HG03439 (cell line): ENCODE measurements around the gene WFDC1.

Experiments used
- ATAC-seq: cut with Tn5 transposase; IDR thresholded peaks from one replicate; pipeline ENCODE4 v1.9.1; 2021; ENCODE audit warnings: mild to moderate bottlenecking, moderate library complexity; ENCODE audit not compliant: unreplicated experiment

The WFDC1 gene

GRCh38 chr16:84271866-84272265, 22.8 kb upstream of the WFDC1 start:
- ATAC-seq, result no peak

GRCh38 chr16:84272740-84273320, 21.8 kb upstream of the WFDC1 start:
- no peak for ATAC-seq

- no peak for ATAC-seq
Observed at GRCh38 chr16:84274515-84274914, 20.2 kb upstream of the WFDC1 start.

- ATAC-seq, result no peak
Observed at GRCh38 chr16:84275585-84276151, 19.0 kb upstream of the WFDC1 start.

DNA sequence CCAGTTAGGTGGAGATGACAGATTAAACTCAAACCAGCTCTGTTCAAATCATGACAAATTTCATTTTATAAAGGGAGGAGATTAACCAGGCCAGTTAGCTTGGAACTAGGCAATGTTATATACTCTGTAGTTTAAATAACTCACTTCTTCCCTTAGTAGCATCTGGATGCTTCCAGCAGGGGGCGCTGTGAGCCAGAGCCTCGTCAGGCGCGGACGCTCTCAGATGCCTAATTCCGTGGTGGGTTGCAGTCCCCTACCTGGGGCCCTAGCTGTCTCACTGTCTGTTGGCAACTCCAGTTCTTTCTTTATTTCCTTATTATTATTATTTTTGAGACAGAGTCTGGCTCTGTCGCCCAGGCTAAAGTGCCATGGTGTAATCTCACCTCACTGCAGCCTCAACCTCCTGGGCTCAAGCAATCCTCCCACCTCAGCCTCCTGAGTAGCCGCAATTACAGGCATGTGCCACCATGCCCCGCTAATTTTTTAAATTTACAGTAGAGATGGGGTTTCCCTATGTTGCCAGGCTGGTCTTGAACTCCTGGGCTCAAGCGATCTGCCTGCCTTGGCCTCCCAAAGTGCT, 17.3 kb upstream of the WFDC1 start:
- no peak for ATAC-seq

DNA sequence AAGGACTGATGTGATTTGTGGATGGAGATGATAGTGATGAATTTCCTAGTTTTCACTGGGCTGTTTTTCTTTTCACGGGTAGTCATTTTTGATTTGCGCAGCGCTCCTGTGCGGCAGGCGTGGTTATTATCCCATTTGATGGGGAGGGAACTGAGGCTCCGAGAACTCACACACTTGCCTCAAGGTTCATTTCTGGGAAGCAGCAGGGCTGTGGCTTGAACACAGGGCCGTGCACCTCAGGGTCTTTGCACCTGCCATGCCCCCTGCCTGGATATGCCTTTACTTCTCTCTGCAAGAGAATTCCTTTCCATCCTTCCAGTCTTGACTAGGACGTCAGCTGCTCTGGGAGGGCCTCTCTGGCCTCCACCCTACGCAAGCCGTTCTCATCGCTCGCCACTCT, 16.3 kb upstream of the WFDC1 start:
- ATAC-seq, result no peak

DNA sequence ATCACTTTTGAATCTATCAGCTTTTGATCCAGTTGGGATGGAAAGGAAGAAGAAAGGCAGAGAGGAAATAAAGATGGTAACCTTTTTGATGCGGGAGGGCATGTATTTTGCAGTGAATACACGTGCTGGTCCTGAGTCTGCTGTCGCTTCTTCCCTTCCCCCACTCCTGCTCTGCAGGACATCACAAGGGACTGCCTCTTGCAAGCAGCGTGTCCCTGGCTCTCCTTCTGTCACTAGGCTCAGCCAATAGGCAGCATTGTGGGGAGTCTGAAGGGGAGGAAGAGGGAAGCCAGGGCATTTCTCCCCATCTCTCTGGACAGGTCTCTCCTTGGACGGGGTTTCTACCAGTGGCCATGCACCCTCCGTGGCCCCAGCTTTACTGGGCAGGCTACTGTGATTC, 15.7 kb upstream of the WFDC1 start:
- no peak for ATAC-seq

DNA sequence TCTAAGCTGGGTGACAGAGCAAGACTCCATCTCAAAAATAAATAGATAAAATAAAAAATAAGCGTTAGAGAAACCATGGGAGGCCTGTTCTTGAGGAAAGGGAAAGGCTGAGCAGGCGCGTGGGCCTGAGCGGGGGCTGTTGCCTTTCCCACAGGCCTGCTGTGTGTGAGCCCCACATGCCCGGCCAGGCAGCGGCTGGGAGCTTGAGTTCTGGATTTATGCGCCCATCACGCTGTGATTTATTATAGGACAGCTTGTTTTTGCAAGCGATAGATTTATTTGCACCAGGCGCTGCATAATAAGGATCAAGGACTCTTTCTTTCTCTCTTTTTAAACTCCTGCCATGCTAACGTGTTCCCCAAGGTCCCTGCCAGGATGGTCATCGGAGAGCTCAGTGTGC, 14.8 kb upstream of the WFDC1 start:
- ATAC-seq, result no peak

GRCh38 chr16:84281074-84281473, 13.6 kb upstream of the WFDC1 start:
- ATAC-seq, result no peak

DNA sequence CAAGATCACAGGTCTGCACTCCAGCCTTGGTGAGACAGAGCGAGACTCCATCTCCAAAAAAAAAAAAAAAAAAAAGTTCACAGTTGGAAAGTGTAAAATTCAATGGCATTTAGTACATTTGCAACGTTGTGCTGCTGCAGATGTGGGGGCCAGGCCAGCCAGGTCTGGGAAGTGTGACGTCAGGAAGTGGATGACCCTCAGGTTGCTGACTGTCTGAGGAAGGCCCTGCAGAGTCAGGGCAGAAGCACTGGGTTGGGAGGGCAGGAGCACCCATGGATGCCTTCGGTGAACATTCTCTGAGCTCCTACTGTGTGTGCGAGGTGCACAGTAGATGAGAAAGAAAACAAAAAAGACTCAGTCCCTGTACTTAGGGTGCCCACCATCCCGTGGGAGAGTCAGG, 12.1 kb upstream of the WFDC1 start:
- ATAC-seq, result no peak

- no peak for ATAC-seq
Observed at GRCh38 chr16:84283314-84284153, 11.1 kb upstream of the WFDC1 start.

- ATAC-seq, result no peak
Observed at GRCh38 chr16:84284154-84284722, 10.4 kb upstream of the WFDC1 start.

DNA sequence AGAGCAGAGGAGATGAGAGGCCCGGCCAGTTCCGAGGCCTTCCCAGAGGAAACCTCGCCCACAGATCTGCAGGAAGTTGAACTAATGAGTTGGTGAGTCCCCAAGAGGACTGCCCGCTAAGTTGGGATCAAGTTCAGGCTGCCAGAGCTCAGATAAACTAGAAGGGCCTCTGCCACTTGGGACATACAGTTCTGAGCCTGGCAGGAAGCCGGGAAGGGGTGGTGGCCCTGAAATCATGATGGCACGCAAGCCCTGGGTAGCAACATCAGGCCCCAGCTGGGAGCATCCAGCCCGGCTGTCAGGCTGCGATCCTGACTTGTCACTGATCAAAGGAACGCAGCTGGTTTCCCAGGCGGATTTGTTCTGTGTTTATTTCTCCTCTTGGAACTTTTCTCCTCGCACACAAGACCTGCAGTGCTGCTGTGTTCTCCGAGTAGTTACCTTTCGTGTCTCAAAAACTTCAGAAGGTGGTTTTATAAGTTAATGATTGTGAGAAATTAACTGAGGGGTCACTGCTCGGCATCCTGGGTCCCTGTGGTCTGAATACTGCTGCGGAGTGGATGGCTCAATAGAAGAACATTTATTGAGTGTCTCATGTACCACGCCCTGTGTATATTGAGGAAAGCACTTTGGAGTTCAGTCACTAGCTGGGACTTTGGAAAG, 8.0 kb upstream of the WFDC1 start:
- no peak for ATAC-seq

DNA sequence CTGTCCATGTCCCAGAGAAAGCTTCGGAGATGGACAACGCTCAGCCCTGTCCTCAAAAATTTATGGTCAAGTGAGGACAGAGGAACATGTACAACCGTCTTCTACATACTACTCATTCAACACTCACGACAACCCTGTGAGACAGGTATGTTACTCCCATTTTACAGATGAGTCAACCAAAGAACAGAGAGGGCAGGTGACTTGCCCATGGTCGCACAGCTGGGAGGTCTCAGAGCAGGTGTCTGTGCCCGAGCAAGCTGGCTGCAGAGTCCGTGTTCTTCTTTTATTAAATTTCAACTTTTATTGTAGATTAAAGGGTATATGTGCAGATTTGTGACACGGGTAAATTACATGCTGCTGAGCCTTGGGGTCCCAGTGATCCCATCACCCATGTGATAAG, 5.8 kb upstream of the WFDC1 start:
- no peak for ATAC-seq

DNA sequence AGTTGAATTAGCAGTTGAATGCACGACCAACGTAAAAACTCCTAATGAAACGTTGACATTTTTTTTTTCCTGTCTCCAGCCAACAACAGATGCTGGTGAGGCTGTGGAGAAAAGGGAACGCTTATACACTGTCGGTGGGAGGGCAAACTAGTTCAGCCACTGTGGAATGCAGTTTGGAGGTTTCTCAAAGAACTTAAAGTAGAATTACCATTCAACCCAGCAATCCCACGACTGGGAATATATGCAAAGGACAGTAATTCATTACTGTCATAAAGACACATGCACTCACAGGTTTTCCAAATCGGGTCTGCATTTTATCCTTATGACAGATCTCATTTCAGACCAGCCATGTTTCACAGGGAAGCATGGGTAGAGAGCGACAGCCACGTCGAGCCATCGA, 3.5 kb upstream of the WFDC1 start:
- no peak for ATAC-seq

DNA sequence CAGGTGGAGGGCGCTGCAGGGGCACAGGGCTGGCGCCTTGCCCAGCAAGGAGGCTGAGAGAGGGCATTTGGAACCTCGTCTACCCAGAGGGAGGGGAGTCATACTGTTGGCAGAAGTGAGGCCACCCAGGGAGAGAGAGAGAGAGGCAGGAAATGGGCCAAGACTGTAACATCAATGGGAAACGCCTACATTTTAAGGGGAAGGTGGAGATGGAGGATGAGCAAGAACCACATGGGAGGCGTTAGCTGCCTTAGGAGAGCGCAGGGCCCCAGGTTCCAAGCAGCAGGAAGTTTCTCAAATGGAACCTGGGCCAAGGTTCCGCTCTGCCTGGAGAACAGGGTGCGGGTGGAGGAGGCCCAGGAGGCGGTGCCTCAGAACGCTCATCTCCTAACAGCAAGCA, 2.7 kb upstream of the WFDC1 start:
- no peak for ATAC-seq

DNA sequence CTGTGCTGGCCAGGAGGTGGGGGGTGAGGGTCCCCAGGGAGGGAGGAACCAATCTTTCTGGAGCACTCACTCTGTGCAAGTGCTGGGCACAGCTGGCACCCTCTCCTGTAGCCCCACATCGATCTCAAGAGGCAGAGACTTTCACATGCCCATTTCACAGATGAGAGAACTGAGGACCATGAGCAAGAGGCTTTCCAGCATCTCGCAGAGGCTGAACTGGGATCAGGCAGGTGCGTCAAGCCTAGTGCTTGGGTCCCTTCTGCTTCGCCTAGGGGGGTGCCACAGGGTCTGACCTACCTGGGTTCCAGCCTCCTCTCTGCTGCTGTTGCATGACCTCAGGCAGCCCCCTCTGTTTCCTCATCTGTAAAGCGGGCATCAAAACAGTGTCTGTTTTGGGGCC, 1.3 kb upstream of the WFDC1 start:
- ATAC-seq, result no peak

DNA sequence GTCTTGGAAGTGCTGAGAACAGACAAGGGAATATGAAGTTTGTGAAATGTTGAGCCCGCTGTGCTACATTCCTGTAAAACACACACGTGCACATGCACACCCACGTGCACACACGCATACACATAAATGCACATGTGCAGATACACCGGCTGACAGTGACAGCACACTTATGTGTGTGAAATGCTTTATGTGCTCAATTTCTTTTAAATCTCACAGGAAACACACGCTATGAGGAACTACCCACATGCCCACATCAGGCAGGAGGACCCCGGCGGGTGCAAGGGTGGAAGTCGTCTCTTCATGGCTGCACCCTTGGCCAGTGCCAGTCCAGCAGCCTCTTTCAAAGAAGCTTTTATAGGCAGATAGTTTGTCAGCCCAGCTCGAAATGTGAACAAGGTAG, 561 bp upstream of the WFDC1 start:
- ATAC-seq, result no peak

DNA sequence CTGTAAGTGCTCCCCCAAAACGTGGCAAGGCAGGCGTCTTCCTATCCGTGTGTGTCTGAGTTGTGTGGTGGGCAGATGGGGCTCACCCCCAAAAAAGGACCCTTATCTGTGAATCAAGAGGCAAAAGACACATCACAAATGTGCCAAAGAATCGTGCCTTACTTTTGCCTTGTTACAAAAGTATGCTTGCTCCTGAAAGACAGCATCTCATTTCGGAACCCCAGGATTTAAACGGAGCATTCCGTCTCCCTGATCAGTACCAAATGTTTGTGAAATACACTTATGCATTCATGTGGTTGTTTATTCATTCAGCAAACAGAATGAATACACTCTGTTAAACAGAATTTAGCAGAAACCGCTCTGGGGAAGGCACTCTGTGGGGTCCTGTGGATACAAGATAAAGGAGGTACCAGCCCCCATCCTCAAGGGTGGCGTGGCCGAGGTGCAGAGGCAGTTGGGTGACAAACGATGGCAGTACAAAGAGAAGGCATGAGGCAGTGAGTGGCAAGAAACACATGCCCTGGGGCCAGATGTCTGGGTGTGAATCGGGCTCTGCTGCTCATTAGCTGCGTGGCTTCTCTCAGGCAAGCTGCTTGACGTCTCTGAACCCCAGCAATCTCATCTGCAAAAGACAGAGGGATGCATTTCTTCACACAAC, 654 bp downstream of the WFDC1 start:
- ATAC-seq, result no peak

DNA sequence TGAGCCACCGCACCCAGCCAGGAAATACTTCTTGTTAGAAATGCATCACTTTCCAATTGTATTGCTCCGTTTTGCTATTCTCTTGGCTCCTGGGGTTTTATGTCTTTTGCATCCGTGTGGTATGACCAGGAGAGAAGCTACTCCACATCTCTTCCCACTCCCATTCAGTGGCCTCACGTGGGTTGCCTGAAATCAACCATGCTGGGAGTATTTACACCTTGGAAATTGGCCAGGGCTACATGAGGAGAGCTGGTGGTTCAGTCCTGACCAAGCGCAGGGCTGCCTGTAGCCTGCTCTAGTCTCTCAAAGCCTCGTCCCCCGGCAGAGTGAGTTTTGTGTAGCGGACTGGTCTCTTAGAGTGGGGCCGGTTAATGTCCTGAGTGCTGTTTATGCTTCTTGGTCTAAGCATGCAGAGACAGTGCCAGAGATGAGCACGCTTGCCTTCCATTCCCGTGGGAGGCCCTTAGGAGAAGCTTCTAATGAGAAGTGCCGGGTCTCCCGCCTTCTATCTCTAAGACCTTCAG, 3.8 kb downstream of the WFDC1 start:
- no peak for ATAC-seq
